Transverse colon (tissue), 4 donors: ENCODE data around the gene PPP1R14C. TPM values are rescaled to one million over a fixed set of nuclear protein-coding genes. Genes with fewer than 3 reads are reported as not detected.
A peak's percentile ranks its signal among the peaks of the same experiment; 100 is the strongest.

Experiments
- DNase-seq: peaks from one replicate; pipeline ENCODE4 v3.0.0-alpha.2; 2019
- H3K27ac ChIP-seq, 4 donors: fragments of 200-600 bp; sonication (generic); 2 replicates each; pipeline ENCODE4 v1.5.1; 2016 to 2018; ENCODE audit warnings: inconsistent platforms in 4 of 4
- H3K27me3 ChIP-seq: fragments of 200-600 bp; sonication (generic); 2 replicates; pipeline ENCODE4 v1.5.1; 2017; ENCODE audit warnings: inconsistent platforms
- H3K36me3 ChIP-seq, 4 donors: fragments of 200-600 bp; sonication (generic); 2 replicates each; pipeline ENCODE4 v1.5.1; 2017 to 2019; ENCODE audit warnings: inconsistent platforms in 4 of 4
- H3K4me1 ChIP-seq, 4 donors: fragments of 200-600 bp; sonication (generic); 2 replicates each; pipeline ENCODE4 v1.5.1; 2017 to 2020; ENCODE audit warnings: inconsistent platforms in 4 of 4
- H3K4me3 ChIP-seq, 4 donors: fragments of 200-600 bp; sonication (generic); 1 replicate in 1 of 4; 2 replicates in 3 of 4; pipeline versions ENCODE4 v1.5.1 to v1.6.1; 2017 to 2019; ENCODE audit warnings: inconsistent platforms in 4 of 4
- H3K9me3 ChIP-seq, 2 donors: fragments of 200-600 bp; sonication (generic); 2 replicates each; pipeline ENCODE4 v1.5.1; 2017 to 2019; ENCODE audit warnings: inconsistent platforms in 2 of 2
- CTCF ChIP-seq, 5 experiments: fragments of 200-600 bp in 3 of 5; fragments of 450-650 bp in 2 of 5; sonication (generic) in 3 of 5; IDR thresholded peaks; 1 replicate in 2 of 5; 2 replicates in 3 of 5; pipeline ENCODE4 v1.5.1; 2016 to 2017; ENCODE audit warnings: antibody characterized with exemption in 5 of 5, inconsistent platforms in 3 of 5, mild to moderate bottlenecking in 2 of 5, moderate library complexity in 1 of 5
- EP300 ChIP-seq: sonication (generic); formaldehyde crosslinking; IDR thresholded peaks from one replicate; pipeline ENCODE4 v1.6.1; 2017; ENCODE audit warnings: antibody characterized with exemption, low read depth
- POLR2A ChIP-seq: fragments of 450-650 bp; IDR thresholded peaks from one replicate; pipeline ENCODE4 v1.6.1; 2016; ENCODE audit warnings: antibody characterized with exemption, mild to moderate bottlenecking, moderate library complexity
- POLR2AphosphoS5 ChIP-seq, 3 donors: sonication (generic); formaldehyde crosslinking; IDR thresholded peaks; one replicate each; pipeline ENCODE4 v1.6.1; 2016; ENCODE audit warnings: antibody characterized with exemption in 3 of 3
- WGBS, 2 donors: methylation state at CpG; one replicate each; pipeline ENCODE4 v1.1.5; 2018; ENCODE audit warnings: low coverage in 1 of 2; 5-methylcytosine and 5-hydroxymethylcytosine counted together
- in situ Hi-C, 4 donors: fragments of 200-750 bp; cut with MboI; loops; one replicate each; pipeline versions ENCODE4 v1.15.0 to v1.15.1; 2017; ENCODE audit warnings: low sequenced_read_pairs in 3 of 4, low pct_ligation_motif_present in 1 of 4, low pct_unique_long_range_greater_than_20kb in 1 of 4
- intact Hi-C: fragments of 100-400 bp; cut with DNase I; formaldehyde crosslinking; loops from one replicate; pipeline ENCODE4 v1.15.1; 2023; ENCODE audit warnings: low total_unique reads
- total RNA-seq, 4 donors: library from RNA; depleted of rRNA; stranded (reverse); fragments of >200 nt; gene quantifications; one replicate each; pipeline ENCODE4 v1.1.0, GENCODE V29; 2016

PPP1R14C gene
- total RNA-seq, 4 donors from 2014 or later = 1.2 to 64.5 (median 38.8) TPM

GRCh38 chr6:150195996-150196417, 53.2 kb downstream of the PPP1R14C start:
- no peak overlapping the region for H3K4me3 ChIP-seq
- in situ Hi-C loops (no loop called here), intact Hi-C loops (no loop called here)
- 17 to 20% methylated on average over 1 to 2 of the region's 2 CpGs for WGBS, 2 donors
- H3K27me3 ChIP-seq = no peaks in the 10 kb centered on the region
- no peaks in the 10 kb centered on the region for H3K36me3 ChIP-seq
- DNase-seq = peak; percentile 47
- H3K4me1 ChIP-seq = peaks cover 19 to 36% (median 27%) of the 10 kb centered on the region in 4 donors
- peak overlapping the region; percentile 68 to 76 (median 72) for H3K27ac ChIP-seq
- no peaks in the 10 kb centered on the region for H3K9me3 ChIP-seq
- no peak for TF ChIP-seq EP300
- TF ChIP-seq POLR2AphosphoS5 (IDR thresholded peaks at IDR 0.05) = peak in 2 of 3 donors; percentile 41 to 58

GRCh38 chr6:150196942-150197745, 54.3 kb downstream of the PPP1R14C start:
- intact Hi-C loops (no loop called here), in situ Hi-C loops (no loop called here)
- TF ChIP-seq EP300 (no peak), CTCF (IDR thresholded peaks at IDR 0.05) (peak in 3 of 5 experiments; percentile 4 to 42 (median 37)), POLR2AphosphoS5 (IDR thresholded peaks at IDR 0.05) (peak in 1 of 3 donors; percentile 27), POLR2A (no peak)
- no peaks in the 10 kb centered on the region for H3K9me3 ChIP-seq
- no peaks in the 10 kb centered on the region for H3K27me3 ChIP-seq
- peak overlapping the region; percentile 68 to 76 (median 72) for H3K27ac ChIP-seq
- H3K36me3 ChIP-seq = no peaks in the 10 kb centered on the region
- peaks cover 22 to 44% (median 33%) of the 10 kb centered on the region in 4 donors for H3K4me1 ChIP-seq
- 68% methylated on average over 15 of the region's 16 CpGs; no CpG with 5 or more reads in 1 of the 2 donors for WGBS, 2 donors
- H3K4me3 ChIP-seq = no peak overlapping the region
- peak; percentile 51 for DNase-seq

- no peak for TF ChIP-seq CTCF (IDR thresholded peaks at IDR 0.05)
- TF ChIP-seq POLR2A = no peak
- no peak for TF ChIP-seq EP300
- no peak for TF ChIP-seq POLR2AphosphoS5 (IDR thresholded peaks at IDR 0.05)
- Histone ChIP-seq H3K4me1 (peaks cover 25 to 58% (median 41%) of the 10 kb centered on the region in 4 donors), H3K27ac (no peak overlapping the region), H3K9me3 (no peaks in the 10 kb centered on the region), H3K4me3 (no peak overlapping the region), H3K27me3 (no peaks in the 10 kb centered on the region), H3K36me3 (no peaks in the 10 kb centered on the region)
- DNase-seq = no peak
- 92% methylated on average over 7 of the region's 7 CpGs; no CpG with 5 or more reads in 1 of the 2 donors for WGBS, 2 donors
- in situ Hi-C loops (no loop called here), intact Hi-C loops (no loop called here)
Observed at GRCh38 chr6:150198532-150198931, 55.7 kb downstream of the PPP1R14C start.

GRCh38 chr6:150199241-150199640, 56.4 kb downstream of the PPP1R14C start:
- Histone ChIP-seq H3K4me3 (no peak overlapping the region), H3K4me1 (peaks cover 25 to 58% (median 41%) of the 10 kb centered on the region in 4 donors), H3K9me3 (no peaks in the 10 kb centered on the region), H3K27me3 (no peaks in the 10 kb centered on the region), H3K36me3 (no peaks in the 10 kb centered on the region), H3K27ac (peak overlapping the region in 1 of 4 donors; percentile 84)
- no peak for DNase-seq
- intact Hi-C loops (no loop called here), in situ Hi-C loops (no loop called here)
- no peak for TF ChIP-seq EP300
- no peak for TF ChIP-seq CTCF (IDR thresholded peaks at IDR 0.05)
- TF ChIP-seq POLR2AphosphoS5 (IDR thresholded peaks at IDR 0.05) = no peak
- no peak for TF ChIP-seq POLR2A
- WGBS, 2 donors = 75 to 91% methylated on average over 2 of the region's 2 CpGs
